HFF-Myc (cell line): ENCODE measurements around the gene SGIP1.

ENCODE experiments used
- DNase-seq: peaks from one replicate; pipeline ENCODE4 v3.0.0-alpha.2; 2011; ENCODE audit warnings: low read depth; ENCODE audit errors: extremely low read depth
- H3K4me3 ChIP-seq: replicated peaks from 2 replicates; pipeline ENCODE4 v1.5.1; 2011; ENCODE audit warnings: low read depth, mild to moderate bottlenecking, control low read depth, low read length
- CTCF ChIP-seq: IDR thresholded peaks from 2 replicates; pipeline ENCODE4 v1.5.1; 2012; ENCODE audit warnings: mild to moderate bottlenecking, low read depth, low read length, control low read depth; ENCODE audit errors: missing control alignments

The SGIP1 gene

GRCh38 chr1:66676613-66677298 lies 142.8 kb downstream of the SGIP1 start:
- TF ChIP-seq CTCF = no peak
- DNase-seq = no peak
- no peak overlapping the region for H3K4me3 ChIP-seq

GRCh38 chr1:66678146-66678545 lies 144.2 kb downstream of the SGIP1 start:
- no peak overlapping the region for H3K4me3 ChIP-seq
- TF ChIP-seq CTCF = no peak
- DNase-seq = no peak

- no peak overlapping the region for H3K4me3 ChIP-seq
- no peak for DNase-seq
- no peak for TF ChIP-seq CTCF
Measured at GRCh38 chr1:66679140-66679539, 145.2 kb downstream of the SGIP1 start.

GRCh38 chr1:66681686-66682085 lies 147.7 kb downstream of the SGIP1 start:
- no peak for DNase-seq
- TF ChIP-seq CTCF = no peak
- no peak overlapping the region for H3K4me3 ChIP-seq

GRCh38 chr1:66682106-66682505 lies 148.2 kb downstream of the SGIP1 start:
- TF ChIP-seq CTCF = no peak
- H3K4me3 ChIP-seq = no peak overlapping the region
- no peak for DNase-seq

GRCh38 chr1:66684353-66684752 lies 150.4 kb downstream of the SGIP1 start:
- TF ChIP-seq CTCF = no peak
- H3K4me3 ChIP-seq = no peak overlapping the region
- no peak for DNase-seq

- no peak for DNase-seq
- H3K4me3 ChIP-seq = no peak overlapping the region
- TF ChIP-seq CTCF = no peak
Measured at GRCh38 chr1:66685265-66685664, 151.3 kb downstream of the SGIP1 start.
